ACC112 (cell line): ENCODE results near the gene RBM15.

ENCODE experiments used
- H2AFZ ChIP-seq: fragments of 200-600 bp; sonication (generic); one replicate; pipeline ENCODE4 v1.6.0; 2017; ENCODE audit warnings: antibody characterized with exemption, low read length; ENCODE audit not compliant: unreplicated experiment
- H3K27ac ChIP-seq: fragments of 200-600 bp; sonication (generic); 2 replicates; pipeline ENCODE4 v1.5.1; 2014; ENCODE audit warnings: low read depth, mild to moderate bottlenecking, antibody characterized with exemption, low read length, moderate library complexity
- H3K27me3 ChIP-seq: fragments of 200-600 bp; sonication (generic); 2 replicates; pipeline ENCODE4 v1.6.1; 2014; ENCODE audit warnings: mild to moderate bottlenecking, antibody characterized with exemption, low read length, moderate library complexity, mixed read lengths; ENCODE audit not compliant: insufficient read depth
- H3K36me3 ChIP-seq: fragments of 200-600 bp; sonication (generic); 2 replicates; pipeline ENCODE4 v1.6.1; 2016; ENCODE audit warnings: mild to moderate bottlenecking, antibody characterized with exemption, low read length, moderate library complexity, mixed read lengths; ENCODE audit not compliant: insufficient read depth
- H3K4me1 ChIP-seq: fragments of 200-600 bp; sonication (generic); one replicate; pipeline ENCODE4 v1.6.1; 2016; ENCODE audit warnings: low read length, mixed read lengths; ENCODE audit not compliant: insufficient read depth, unreplicated experiment, control insufficient read depth
- H3K4me3 ChIP-seq: fragments of 200-600 bp; sonication (generic); 2 replicates; pipeline ENCODE4 v1.5.1; 2014; ENCODE audit warnings: mild to moderate bottlenecking, low read depth, low read length
- H3K79me2 ChIP-seq: fragments of 200-600 bp; sonication (generic); one replicate; pipeline ENCODE4 v1.6.0; 2016; ENCODE audit warnings: low read length; ENCODE audit not compliant: control insufficient read depth, unreplicated experiment, insufficient read depth

The RBM15 gene

DNA sequence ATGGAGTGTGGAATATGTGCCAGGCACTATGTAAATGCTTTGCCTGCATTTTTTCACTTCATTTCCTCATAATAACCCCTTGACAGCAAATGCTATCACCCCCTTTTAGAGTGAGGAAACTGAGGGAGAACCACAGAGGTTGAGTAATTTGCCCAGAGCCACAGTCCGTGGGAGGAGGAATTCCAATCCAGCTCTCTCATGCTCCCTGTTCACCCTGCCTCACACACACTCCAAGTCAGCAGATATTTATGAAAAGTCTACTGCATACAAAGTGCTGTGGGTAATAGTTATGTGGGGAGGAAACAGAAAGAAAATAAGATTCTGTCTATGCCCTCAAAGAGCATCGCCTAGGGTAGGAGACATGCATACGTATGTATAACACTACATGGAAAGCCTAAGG is 30.9 kb upstream of the RBM15 start:
- Histone ChIP-seq H2AFZ (no peak overlapping the region), H3K79me2 (no peaks in the 10 kb centered on the region), H3K36me3 (no peaks in the 10 kb centered on the region), H3K27me3 (peaks cover under 1% of the 10 kb centered on the region; the same call in 1 of the 2 replicates), H3K27ac (peak overlapping the region; percentile 37; the same call in 1 of the 2 replicates), H3K4me3 (no peak overlapping the region), H3K4me1 (peaks cover 25% of the 10 kb centered on the region)

GRCh38 chr1:110309139-110309538 is 30.0 kb upstream of the RBM15 start:
- H3K4me1 ChIP-seq, result peaks cover 25% of the 10 kb centered on the region
- H3K27ac ChIP-seq, result no peak overlapping the region
- no peaks in the 10 kb centered on the region for H3K79me2 ChIP-seq
- H3K36me3 ChIP-seq, result no peaks in the 10 kb centered on the region
- H3K27me3 ChIP-seq, result no peaks in the 10 kb centered on the region
- no peak overlapping the region for H3K4me3 ChIP-seq
- no peak overlapping the region for H2AFZ ChIP-seq

GRCh38 chr1:110309767-110310166 is 29.4 kb upstream of the RBM15 start:
- no peaks in the 10 kb centered on the region for H3K79me2 ChIP-seq
- no peaks in the 10 kb centered on the region for H3K36me3 ChIP-seq
- H3K27me3 ChIP-seq, result no peaks in the 10 kb centered on the region
- H2AFZ ChIP-seq, result no peak overlapping the region
- no peak overlapping the region for H3K27ac ChIP-seq
- H3K4me1 ChIP-seq, result peaks cover 25% of the 10 kb centered on the region
- no peak overlapping the region for H3K4me3 ChIP-seq

GRCh38 chr1:110310300-110310699 is 28.9 kb upstream of the RBM15 start:
- Histone ChIP-seq H3K4me3 (no peak overlapping the region), H2AFZ (no peak overlapping the region), H3K4me1 (peaks cover 25% of the 10 kb centered on the region), H3K27me3 (no peaks in the 10 kb centered on the region), H3K27ac (no peak overlapping the region), H3K79me2 (no peaks in the 10 kb centered on the region), H3K36me3 (no peaks in the 10 kb centered on the region)

DNA sequence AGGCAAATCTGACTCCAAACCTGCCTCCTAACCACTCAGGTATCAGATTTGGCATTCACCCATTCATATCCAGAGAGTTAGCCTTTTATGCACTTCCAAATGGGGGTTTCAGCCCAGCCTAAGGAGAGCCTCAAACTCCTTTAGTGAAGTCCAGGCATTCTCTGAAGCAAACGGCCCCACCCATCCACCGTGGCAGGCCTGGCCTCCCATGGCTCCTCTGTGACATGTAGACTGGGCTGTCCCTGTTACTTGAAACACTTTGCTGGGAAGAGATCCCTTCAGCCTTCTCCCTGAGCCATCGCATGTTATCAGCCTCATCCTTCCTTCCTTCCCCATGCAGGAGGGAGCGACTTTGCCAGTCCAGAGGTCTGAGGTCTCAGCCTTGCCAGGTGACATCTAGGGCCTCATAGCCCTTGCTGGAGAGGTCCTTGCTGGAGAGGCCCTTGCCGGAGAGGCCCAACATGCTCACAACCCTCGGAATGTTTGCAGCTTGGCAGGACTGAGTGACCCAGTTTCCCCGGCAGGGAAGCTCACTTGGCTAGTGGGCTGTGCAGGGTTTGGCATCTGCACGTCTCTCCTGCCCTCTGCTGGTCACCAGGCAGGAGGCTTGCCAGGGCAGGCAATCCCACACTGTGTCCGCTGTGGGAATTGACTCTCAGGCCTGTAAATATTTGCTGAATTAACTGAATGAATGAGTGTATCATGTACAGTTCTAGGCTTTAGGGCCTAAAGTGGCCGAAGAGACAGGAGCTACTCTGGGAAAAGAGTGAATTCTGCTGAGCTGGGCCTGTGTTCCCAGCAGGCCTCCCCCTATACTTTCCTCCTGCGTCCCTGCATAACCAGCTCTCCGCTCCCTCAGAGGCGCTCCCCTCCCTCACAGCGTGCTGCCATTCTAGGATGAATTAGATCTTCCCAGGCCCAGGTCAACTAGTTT is 26.7 kb upstream of the RBM15 start:
- H3K4me3 ChIP-seq, result no peak overlapping the region
- H3K27ac ChIP-seq, result no peak overlapping the region

DNA sequence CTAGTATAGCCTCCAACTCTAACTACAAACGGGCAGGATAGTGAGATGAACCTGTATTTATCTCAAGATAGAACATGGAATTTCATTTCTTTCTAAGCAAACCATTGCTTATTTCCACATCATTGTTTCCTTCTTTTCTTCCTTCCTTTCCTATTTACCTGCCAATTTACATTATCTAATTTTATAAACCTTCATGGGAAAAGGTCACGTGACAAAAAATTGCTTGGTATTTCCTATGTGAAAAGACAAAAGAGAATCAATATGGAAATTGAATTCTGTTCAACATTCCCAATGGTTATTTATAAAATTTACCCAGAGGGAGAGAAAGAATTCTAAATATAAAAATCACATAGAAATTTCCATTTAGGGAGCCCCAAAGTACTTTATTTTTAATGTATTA is 22.4 kb upstream of the RBM15 start:
- Histone ChIP-seq H3K79me2 (no peaks in the 10 kb centered on the region), H3K27me3 (no peaks in the 10 kb centered on the region), H3K4me1 (no peaks in the 10 kb centered on the region), H3K4me3 (no peak overlapping the region), H2AFZ (no peak overlapping the region), H3K36me3 (no peaks in the 10 kb centered on the region), H3K27ac (no peak overlapping the region)

More for the DNA sequence above, 26.7 kb upstream of the RBM15 start:
- Histone ChIP-seq H3K27me3 (no peaks in the 10 kb centered on the region), H3K79me2 (no peaks in the 10 kb centered on the region), H3K4me1 (peaks cover 24% of the 10 kb centered on the region), H2AFZ (no peak overlapping the region), H3K36me3 (no peaks in the 10 kb centered on the region)

DNA sequence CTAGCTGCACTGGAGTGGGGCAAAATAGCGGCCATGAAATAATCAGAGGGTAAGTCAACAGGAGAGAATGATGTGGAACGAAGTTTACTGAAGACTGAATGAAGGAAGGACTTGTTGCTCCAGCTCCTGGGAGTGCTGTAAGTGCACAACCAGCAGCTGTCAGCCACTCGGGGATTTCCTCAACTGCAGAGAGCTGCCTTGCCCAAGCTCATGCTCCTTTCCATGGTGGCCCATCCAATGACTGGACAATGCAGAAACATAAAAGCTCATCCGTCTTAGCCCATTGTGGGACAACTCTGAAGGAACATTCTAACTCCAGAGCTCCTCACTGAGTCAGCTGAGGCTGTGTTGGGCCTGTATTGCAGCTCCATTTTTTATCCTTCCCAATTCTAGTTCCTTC is 21.1 kb upstream of the RBM15 start:
- no peaks in the 10 kb centered on the region for H3K27me3 ChIP-seq
- H3K36me3 ChIP-seq, result no peaks in the 10 kb centered on the region
- no peaks in the 10 kb centered on the region for H3K4me1 ChIP-seq
- no peak overlapping the region for H3K27ac ChIP-seq
- no peak overlapping the region for H3K4me3 ChIP-seq
- H2AFZ ChIP-seq, result no peak overlapping the region
- H3K79me2 ChIP-seq, result no peaks in the 10 kb centered on the region

DNA sequence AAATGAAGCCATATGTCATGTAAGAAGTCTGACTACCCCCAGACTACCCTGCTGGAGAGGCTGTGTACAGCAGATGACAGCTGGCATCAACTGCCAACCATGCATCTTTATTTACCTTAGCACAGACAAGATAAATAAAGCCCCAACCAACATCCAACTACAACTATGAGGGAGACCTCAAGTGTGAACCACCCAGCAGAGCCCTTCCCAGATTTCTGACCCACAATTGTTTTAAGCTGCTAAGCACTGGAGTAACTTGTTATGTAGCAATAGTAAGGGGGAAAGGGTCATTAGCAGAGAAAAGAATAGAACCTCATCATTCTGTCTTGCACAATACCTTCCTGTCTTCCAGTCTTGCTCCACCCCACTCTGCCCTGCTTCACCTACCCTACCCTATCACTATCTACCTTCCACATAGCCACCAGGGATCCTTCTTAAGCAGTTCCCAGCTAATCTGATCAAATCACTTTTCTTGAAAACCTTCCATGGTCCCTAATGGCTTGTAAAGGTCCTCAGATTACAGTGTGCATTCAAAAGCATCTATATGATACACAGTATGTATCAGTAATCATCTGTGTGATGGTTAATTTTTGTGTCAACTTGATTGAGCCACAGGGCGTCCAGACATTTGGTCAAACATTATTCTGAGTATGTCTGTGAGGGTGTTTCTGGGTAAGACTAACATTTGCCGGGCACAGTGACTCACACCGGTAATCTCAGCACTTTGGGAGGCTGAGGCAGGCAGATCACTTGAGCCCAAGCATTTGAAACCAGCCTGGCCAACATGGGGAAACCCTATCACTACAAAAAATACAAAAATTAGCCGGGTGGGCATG is 19.6 kb upstream of the RBM15 start:
- Histone ChIP-seq H3K4me1 (no peaks in the 10 kb centered on the region), H3K27ac (no peak overlapping the region), H3K4me3 (no peak overlapping the region), H3K36me3 (no peaks in the 10 kb centered on the region), H2AFZ (no peak overlapping the region), H3K27me3 (no peaks in the 10 kb centered on the region), H3K79me2 (no peaks in the 10 kb centered on the region)

DNA sequence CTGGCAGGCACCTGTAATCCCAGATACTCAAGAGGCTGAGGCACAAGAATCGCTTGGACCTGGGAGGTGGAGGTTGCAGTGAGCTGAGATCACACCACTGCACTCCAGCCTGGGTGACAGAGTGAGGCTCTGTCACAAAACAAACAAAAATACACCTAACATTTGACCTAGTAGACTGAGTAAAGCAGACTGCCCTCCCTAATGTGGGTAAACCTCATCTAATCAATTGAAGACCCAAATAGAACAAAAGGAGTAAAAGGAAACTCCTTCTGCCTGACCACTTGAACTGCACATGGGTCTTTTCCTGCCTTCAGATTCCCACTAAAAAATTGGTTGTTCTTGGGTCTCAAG is 19.0 kb upstream of the RBM15 start:
- H3K27ac ChIP-seq, result no peak overlapping the region

DNA sequence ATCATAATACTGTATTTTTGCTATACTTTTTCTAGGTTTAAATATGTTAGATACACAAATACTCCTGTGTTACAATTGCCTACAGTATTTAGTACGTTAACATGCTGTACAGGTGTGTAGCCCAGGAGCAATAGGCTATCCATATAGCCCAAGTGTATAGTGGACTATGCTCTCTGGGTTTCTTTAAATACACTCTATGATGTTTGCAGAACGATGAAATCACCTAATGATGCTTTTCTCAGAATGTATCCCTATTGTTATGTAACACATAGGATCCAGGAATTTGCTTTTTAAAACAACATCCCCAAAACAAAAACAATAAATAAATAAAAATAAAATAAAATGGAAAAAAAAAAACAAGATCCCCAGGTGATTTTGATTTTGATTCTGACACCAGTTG is 18.1 kb upstream of the RBM15 start:
- no peaks in the 10 kb centered on the region for H3K4me1 ChIP-seq

More for the DNA sequence above, 19.0 kb upstream of the RBM15 start:
- no peaks in the 10 kb centered on the region for H3K79me2 ChIP-seq
- H3K27me3 ChIP-seq, result no peaks in the 10 kb centered on the region
- no peak overlapping the region for H3K4me3 ChIP-seq
- no peaks in the 10 kb centered on the region for H3K36me3 ChIP-seq
- no peak overlapping the region for H2AFZ ChIP-seq
- no peaks in the 10 kb centered on the region for H3K4me1 ChIP-seq

More for the DNA sequence above, 18.1 kb upstream of the RBM15 start:
- Histone ChIP-seq H3K27ac (no peak overlapping the region), H3K79me2 (no peaks in the 10 kb centered on the region), H2AFZ (no peak overlapping the region), H3K36me3 (no peaks in the 10 kb centered on the region), H3K4me3 (no peak overlapping the region), H3K27me3 (no peaks in the 10 kb centered on the region)
